HepG2 (cell line): ENCODE data around the gene COX14. TPM values are rescaled to one million over a fixed set of nuclear protein-coding genes. Genes with fewer than 3 reads are reported as not detected.

Source experiments
- CBX1 ChIP-seq: IDR thresholded peaks from one replicate; pipeline ENCODE4 v1.6.1; 2016; ENCODE audit warnings: antibody characterized with exemption, low read depth
- CBX5 ChIP-seq: sonication (generic); formaldehyde crosslinking; IDR thresholded peaks from 2 replicates; pipeline ENCODE4 v1.4.0; 2020; ENCODE audit warnings: missing genetic modification reagents, borderline replicate concordance
- CCDC6 ChIP-seq: sonication (generic); formaldehyde crosslinking; IDR thresholded peaks from 2 replicates; pipeline ENCODE4 v1.8.1; 2022; ENCODE audit warnings: mild to moderate bottlenecking, missing genetic modification reagents, moderate library complexity
- E2F1 ChIP-seq: sonication (generic); formaldehyde crosslinking; IDR thresholded peaks from 2 replicates; pipeline ENCODE4 v1.5.0; 2020; ENCODE audit warnings: missing genetic modification reagents
- ERF ChIP-seq: IDR thresholded peaks from 2 replicates; pipeline ENCODE4 v1.6.1; 2018; ENCODE audit warnings: missing biosample characterization, missing genetic modification reagents
- ETV6 ChIP-seq: sonication (generic); formaldehyde crosslinking; conservative IDR thresholded peaks from 2 replicates; pipeline ENCODE4 v1.4.0; 2020; ENCODE audit warnings: missing genetic modification reagents
- FOXP4 ChIP-seq: sonication (generic); formaldehyde crosslinking; IDR thresholded peaks from 2 replicates; pipeline ENCODE4 v1.4.0; 2020; ENCODE audit warnings: missing genetic modification reagents
- GABPA ChIP-seq, 2 experiments: IDR thresholded peaks; 2 replicates each; pipeline ENCODE4 v1.6.1; 2011 to 2016; ENCODE audit warnings: low read depth in 2 of 2, low read length in 1 of 2, missing biosample characterization in 1 of 2, missing genetic modification characterization in 1 of 2
- HOXD1 ChIP-seq: sonication (generic); formaldehyde crosslinking; IDR thresholded peaks from 2 replicates; pipeline ENCODE4 v1.5.0; 2020; ENCODE audit warnings: missing genetic modification reagents
- ISX ChIP-seq: sonication (generic); formaldehyde crosslinking; conservative IDR thresholded peaks from 2 replicates; pipeline ENCODE4 v1.5.0; 2020; ENCODE audit warnings: missing genetic modification reagents
- KDM5B ChIP-seq: sonication (generic); formaldehyde crosslinking; IDR thresholded peaks from 2 replicates; pipeline ENCODE4 v1.4.0; 2020; ENCODE audit warnings: missing genetic modification reagents, mild to moderate bottlenecking, borderline replicate concordance
- MAFF ChIP-seq: IDR thresholded peaks from 2 replicates; pipeline ENCODE4 v1.6.1; 2011; ENCODE audit warnings: low read depth, low read length, improper control_type of control experiment
- NFIC ChIP-seq: IDR thresholded peaks from 2 replicates; pipeline ENCODE4 v1.6.1; 2012; ENCODE audit warnings: mild to moderate bottlenecking, low read length, inconsistent platforms
- NONO ChIP-seq, 2 experiments: fragments of 450-650 bp in 1 of 2; sonication (generic) in 1 of 2; formaldehyde crosslinking in 1 of 2; IDR thresholded peaks in 1 of 2; conservative IDR thresholded peaks in 1 of 2; 2 replicates each; pipeline versions ENCODE4 v1.6.1 to v1.8.0; 2017 to 2022; ENCODE audit warnings: mild to moderate bottlenecking in 1 of 2, missing genetic modification reagents in 1 of 2, moderate library complexity in 1 of 2
- RARG ChIP-seq: sonication (generic); formaldehyde crosslinking; IDR thresholded peaks from 2 replicates; pipeline ENCODE4 v1.4.0; 2020; ENCODE audit warnings: low read depth, mild to moderate bottlenecking, missing genetic modification reagents
- RBM39 ChIP-seq: fragments of 200-400 bp; formaldehyde crosslinking; IDR thresholded peaks from one replicate; pipeline ENCODE4 v1.6.1; 2018; ENCODE audit warnings: antibody characterized with exemption, mild to moderate bottlenecking, low read depth, low read length; ENCODE audit not compliant: poor library complexity, severe bottlenecking
- REPIN1 ChIP-seq: sonication (generic); formaldehyde crosslinking; IDR thresholded peaks from 2 replicates; pipeline ENCODE4 v1.8.0; 2022; ENCODE audit warnings: missing genetic modification reagents, low read depth, mild to moderate bottlenecking, borderline replicate concordance
- RNF2 ChIP-seq: fragments of 450-650 bp; conservative IDR thresholded peaks from 2 replicates; pipeline ENCODE4 v1.6.1; 2016; ENCODE audit warnings: low read depth
- SRF ChIP-seq: IDR thresholded peaks from 2 replicates; pipeline ENCODE4 v1.6.1; 2011; ENCODE audit warnings: mild to moderate bottlenecking, low read depth, low read length, moderate library complexity
- TOPORS ChIP-seq: sonication (generic); formaldehyde crosslinking; IDR thresholded peaks from 2 replicates; pipeline ENCODE4 v1.8.0; 2023; ENCODE audit warnings: mild to moderate bottlenecking, missing genetic modification reagents
- TRIM24 ChIP-seq: sonication (generic); formaldehyde crosslinking; IDR thresholded peaks from 2 replicates; pipeline ENCODE4 v1.8.0; 2022; ENCODE audit warnings: mild to moderate bottlenecking, missing genetic modification reagents
- ZBTB20 ChIP-seq: sonication (generic); formaldehyde crosslinking; IDR thresholded peaks from 2 replicates; pipeline ENCODE4 v1.8.1; 2023; ENCODE audit warnings: missing genetic modification reagents, low read depth, mild to moderate bottlenecking, borderline replicate concordance
- ZMYM2 ChIP-seq: sonication (generic); formaldehyde crosslinking; IDR thresholded peaks from 2 replicates; pipeline ENCODE4 v1.8.0; 2022; ENCODE audit warnings: mild to moderate bottlenecking, missing genetic modification reagents
- ZNF569 ChIP-seq: sonication (generic); formaldehyde crosslinking; IDR thresholded peaks from 2 replicates; pipeline ENCODE4 v1.5.0; 2020; ENCODE audit warnings: mild to moderate bottlenecking, missing genetic modification reagents, moderate library complexity, borderline replicate concordance
- ZNF615 ChIP-seq: sonication (generic); formaldehyde crosslinking; IDR thresholded peaks from 2 replicates; pipeline ENCODE4 v1.5.0; 2020; ENCODE audit warnings: mild to moderate bottlenecking, missing genetic modification reagents, borderline replicate concordance
- polyA plus RNA-seq, 8 experiments: library from polyadenylated mRNA; depleted of rRNA in 3 of 8; stranded (reverse) in 7 of 8; unstranded in 1 of 8; fragments of >200 nt; fragmentation: Illumina TruSeq in 4 of 8; extraction: Trizol in 4 of 8; gene quantifications; 2 replicates each; pipeline versions ENCODE4 v1.2.1 to v1.2.3, GENCODE V29; 2011 to 2016; ENCODE audit warnings: low read depth in 4 of 8, missing spikeins in 1 of 8, mixed read lengths in 1 of 8; ENCODE audit not compliant: insufficient read depth in 1 of 8
- total RNA-seq, 5 experiments: library from RNA; depleted of rRNA; stranded (reverse); fragments of >200 nt; fragmentation: Illumina TruSeq; extraction: Trizol; gene quantifications; 2 replicates each; pipeline ENCODE4 v1.2.3, GENCODE V29; 2016; ENCODE audit warnings: low read depth in 1 of 5
- TF ChIP-seq, protein P1 (sequence below): sonication (generic); formaldehyde crosslinking; IDR thresholded peaks from 2 replicates; pipeline ENCODE4 v1.4.0; 2020; ENCODE audit warnings: missing genetic modification reagents, low read depth, mild to moderate bottlenecking, borderline replicate concordance

COX14 gene
- total and polyA plus RNA-seq, 2 of the 13 experiments (the other 11 are each of a cell fraction or from before 2014, with no cell fraction given), result 53.0 to 71.6 TPM

DNA sequence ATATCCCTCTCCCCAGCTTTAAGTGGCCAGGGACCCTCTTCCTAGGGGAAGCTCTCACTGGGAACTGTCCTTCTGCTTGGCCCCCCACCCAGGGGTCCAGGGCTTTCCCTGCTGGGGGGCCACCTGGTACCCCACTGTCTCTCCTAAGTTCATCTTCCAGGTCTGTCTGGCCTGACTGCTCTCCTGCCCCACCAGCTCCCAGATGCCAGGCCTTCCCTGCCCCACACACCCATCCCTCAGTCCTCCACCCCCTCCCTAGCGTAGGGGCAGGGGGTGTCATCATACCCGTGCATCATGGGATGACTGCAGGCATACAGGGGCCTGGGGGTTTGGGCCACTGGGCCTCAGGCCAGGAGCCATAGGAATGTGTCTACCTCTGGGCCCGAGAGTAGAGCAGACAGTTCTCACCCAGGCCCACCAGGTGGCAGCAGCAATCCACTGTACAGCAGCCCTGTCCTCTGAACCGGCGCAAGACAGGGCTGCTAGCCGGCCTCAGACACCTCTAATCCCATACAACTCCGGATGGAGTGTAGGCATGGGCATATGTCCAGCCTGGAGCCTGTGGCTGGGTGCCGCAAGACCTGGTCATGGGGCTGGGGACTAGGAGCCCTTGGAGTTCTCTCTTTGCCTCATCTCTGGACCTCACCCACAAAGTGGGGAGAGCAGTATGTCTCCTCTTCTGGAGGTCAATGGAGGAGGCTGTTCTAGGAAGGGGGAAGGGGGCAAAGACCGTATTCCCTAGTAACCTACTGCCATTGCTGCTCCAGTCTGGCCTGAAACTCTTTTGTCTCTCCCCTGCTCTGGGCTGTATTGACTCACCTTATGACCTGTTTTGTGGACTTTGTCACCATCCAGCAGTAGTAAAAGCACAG is 36.9 kb upstream of the COX14 start (continued):
- TF ChIP-seq RARG (CRISPR knock-in tag) (no peak), RBM39 (no peak), CCDC6 (peak; percentile 80), ZMYM2 (CRISPR knock-in tag) (no peak), ISX (CRISPR knock-in tag) (no peak), CBX1 (no peak), ZNF615 (CRISPR knock-in tag) (no peak), REPIN1 (peak; percentile 78), TRIM24 (CRISPR knock-in tag) (no peak), NONO (IDR thresholded peaks at IDR 0.05) (no peak), NONO (CRISPR knock-in tag; conservative IDR thresholded peaks at IDR 0.05) (no peak), NFIC (no peak), HOXD1 (CRISPR knock-in tag) (no peak), MAFF (no peak), CBX5 (CRISPR knock-in tag) (peak; percentile 53; the same call in 1 of the 2 replicates), ZNF569 (CRISPR knock-in tag) (no peak), FOXP4 (CRISPR knock-in tag) (peak; percentile 22; the same call in 1 of the 2 replicates), ETV6 (CRISPR knock-in tag) (0 out of 2 replicates have a peak, but pooled peaks have one; percentile 21), ERF (CRISPR knock-in tag) (peak; percentile 15; the same call in 1 of the 2 replicates), KDM5B (CRISPR knock-in tag) (peak; percentile 30; the same call in 1 of the 2 replicates), GABPA (IDR thresholded peaks at IDR 0.05; ENCODE audit: low read depth, low read length) (no peak), GABPA (CRISPR knock-in tag; IDR thresholded peaks at IDR 0.05; ENCODE audit: low read depth) (0 out of 2 replicates have a peak, but pooled peaks have one; percentile 29), RNF2 (no peak), SRF (no peak), ZBTB20 (CRISPR knock-in tag) (no peak), TOPORS (CRISPR knock-in tag) (no peak), E2F1 (CRISPR knock-in tag) (no peak)
- TF ChIP-seq, protein P1, sequence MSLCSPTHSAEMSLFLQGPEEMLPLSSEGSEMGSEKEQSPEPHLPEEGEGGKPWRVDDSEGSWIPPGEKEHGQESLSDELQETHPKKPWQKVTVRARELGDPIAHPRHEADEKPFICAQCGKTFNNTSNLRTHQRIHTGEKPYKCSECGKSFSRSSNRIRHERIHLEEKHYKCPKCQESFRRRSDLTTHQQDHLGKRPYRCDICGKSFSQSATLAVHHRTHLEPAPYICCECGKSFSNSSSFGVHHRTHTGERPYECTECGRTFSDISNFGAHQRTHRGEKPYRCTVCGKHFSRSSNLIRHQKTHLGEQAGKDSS, result peak; percentile 64; the same call in 1 of the 2 replicates
